SKM-1 (cell line): ENCODE measurements around the gene FAM9C.

Experiments
- DNase-seq: peaks from one replicate; lab custom pipeline; 2025; ENCODE audit not compliant: unreplicated experiment; lab: John Stamatoyannopoulos, UW

The FAM9C gene

GRCh38 chrX:12986164-12986779, 58.1 kb downstream of the FAM9C start:
- no peak for DNase-seq
